ENCODE data around the gene ART4.

The ART4 gene

GRCh38 chr12:14843425-14843887 lies at the start of gene ART4:
TSS of gene ART4 (minus strand) at chr12:14843526. CDS start at chr12:14843113, 413 bp downstream.
- DNase-seq: no peak

- no peak for DNase-seq
Observed at GRCh38 chr12:14892726-14893505, 49.6 kb upstream of the ART4 start.

- DNase-seq: no peak
Observed at GRCh38 chr12:14890701-14891100, 47.4 kb upstream of the ART4 start.

GRCh38 chr12:14886271-14886670 lies 42.9 kb upstream of the ART4 start:
- peak; percentile 20 for DNase-seq

- DNase-seq: no peak
Observed at GRCh38 chr12:14885718-14886221, 42.4 kb upstream of the ART4 start, which contains the start of gene MGP. TSS of gene MGP (minus strand) at chr12:14885854. CDS start at chr12:14885791, 63 bp downstream.

- peak; percentile 46 for DNase-seq
Observed at GRCh38 chr12:14884458-14884878, 41.1 kb upstream of the ART4 start.

GRCh38 chr12:14883686-14884085 lies 40.4 kb upstream of the ART4 start:
- DNase-seq: no peak

GRCh38 chr12:14880890-14881453 lies 37.6 kb upstream of the ART4 start:
- no peak for DNase-seq

- DNase-seq: no peak
Observed at GRCh38 chr12:14879222-14879933, 36.1 kb upstream of the ART4 start.

GRCh38 chr12:14878488-14878887 lies 35.2 kb upstream of the ART4 start:
- no peak for DNase-seq

- DNase-seq: no peak
Observed at GRCh38 chr12:14876833-14877232, 33.5 kb upstream of the ART4 start.

GRCh38 chr12:14874882-14875281 lies 31.6 kb upstream of the ART4 start:
- no peak for DNase-seq

- DNase-seq: no peak
Observed at GRCh38 chr12:14873440-14874185, 30.3 kb upstream of the ART4 start.

GRCh38 chr12:14871886-14872285 lies 28.6 kb upstream of the ART4 start:
- no peak for DNase-seq

GRCh38 chr12:14871247-14871646 lies 27.9 kb upstream of the ART4 start:
- no peak for DNase-seq

- DNase-seq: no peak
Observed at GRCh38 chr12:14868916-14869506, 25.7 kb upstream of the ART4 start.

- no peak for DNase-seq
Observed at GRCh38 chr12:14860490-14860889, 17.2 kb upstream of the ART4 start.

- no peak for DNase-seq
Observed at GRCh38 chr12:14858513-14858912, 15.2 kb upstream of the ART4 start.

- DNase-seq: no peak
Observed at GRCh38 chr12:14854586-14855183, 11.4 kb upstream of the ART4 start.

GRCh38 chr12:14853961-14854360 lies 10.6 kb upstream of the ART4 start:
- DNase-seq: no peak

- DNase-seq: no peak
Observed at GRCh38 chr12:14852880-14853279, 9.6 kb upstream of the ART4 start.

All from NCI-H1436 (cell line).